ENCODE measurements around the gene RASD1. TPM values are rescaled to one million over a fixed set of nuclear protein-coding genes. Genes with fewer than 3 reads are reported as not detected.

The RASD1 gene
- total RNA-seq, 1 donor, result 0.36 TPM

DNA sequence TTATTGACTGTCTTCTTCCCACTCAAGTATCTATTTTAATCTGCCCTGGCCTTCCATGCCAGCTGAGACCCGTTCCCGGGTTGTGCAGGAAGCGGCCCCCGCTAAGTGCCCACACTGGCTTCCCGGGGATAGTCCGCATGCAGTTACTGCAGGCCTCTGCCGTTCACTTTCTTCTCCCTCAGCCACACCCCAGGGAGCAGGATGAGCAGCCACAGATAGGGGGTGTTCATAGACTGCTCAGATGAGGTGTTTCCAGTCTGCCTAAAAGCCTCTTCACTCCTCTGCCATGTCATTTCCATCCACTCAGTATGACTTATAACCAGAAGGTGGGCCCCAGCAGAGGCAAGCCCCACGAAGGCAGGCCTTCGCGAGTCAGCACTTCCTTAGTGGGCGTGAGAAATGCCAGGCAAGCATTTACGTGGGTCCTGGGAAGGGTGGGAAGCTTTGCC, 11.7 kb downstream of the RASD1 start:
- no peak for TF ChIP-seq CTCF (IDR thresholded peaks at IDR 0.05; ENCODE audit: insufficient read depth, low read length)
- no peak overlapping the region for H3K4me3 ChIP-seq (ENCODE audit: low read depth, low read length)
- no peak for DNase-seq (ENCODE audit: low read depth)

- TF ChIP-seq CTCF (IDR thresholded peaks at IDR 0.05; ENCODE audit: insufficient read depth, low read length), result no peak
- no peak for DNase-seq (ENCODE audit: low read depth)
- no peak overlapping the region for H3K4me3 ChIP-seq (ENCODE audit: low read depth, low read length)
These were observed 14.3 kb downstream of the RASD1 start for GRCh38 chr17:17481860-17482259.

- no peak overlapping the region for H3K4me3 ChIP-seq (ENCODE audit: low read depth, low read length)
- no peak for DNase-seq (ENCODE audit: low read depth)
- no peak for TF ChIP-seq CTCF (IDR thresholded peaks at IDR 0.05; ENCODE audit: insufficient read depth, low read length)
These were observed 15.5 kb downstream of the RASD1 start for GRCh38 chr17:17480593-17481148.

- DNase-seq (ENCODE audit: low read depth), result no peak
- no peak for TF ChIP-seq CTCF (IDR thresholded peaks at IDR 0.05; ENCODE audit: insufficient read depth, low read length)
These were observed 17.0 kb downstream of the RASD1 start for GRCh38 chr17:17479209-17479608.

DNA sequence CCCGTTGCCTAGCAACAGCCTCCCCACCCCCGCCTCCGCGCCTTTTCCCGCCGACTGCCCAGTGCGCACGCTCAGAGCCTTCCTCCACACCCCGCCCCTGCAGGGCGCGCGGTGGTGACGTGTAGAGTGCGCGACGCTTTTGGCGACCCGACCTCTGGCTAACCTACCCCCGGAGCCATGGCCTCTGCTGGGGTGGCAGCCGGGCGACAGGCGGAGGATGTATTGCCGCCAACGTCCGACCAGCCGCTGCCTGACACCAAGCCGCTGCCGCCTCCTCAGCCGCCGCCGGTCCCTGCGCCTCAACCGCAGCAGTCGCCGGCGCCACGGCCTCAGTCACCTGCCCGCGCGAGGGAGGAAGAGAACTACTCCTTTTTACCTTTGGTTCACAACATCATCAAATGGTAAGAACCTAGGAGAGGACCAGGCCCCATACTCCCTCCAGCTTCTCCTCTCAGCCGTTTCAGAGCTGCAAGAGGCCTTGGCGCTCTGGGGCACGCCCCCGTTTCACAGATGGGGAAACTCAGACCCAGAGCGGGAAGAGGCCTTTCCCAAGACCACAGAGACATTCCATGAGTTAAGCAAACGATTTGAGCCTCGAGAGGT, 19.2 kb downstream of the RASD1 start, which contains the start of gene MED9:
MED9 (plus strand) TSS at position 136 of the 603 bp plus-strand sequence; CDS start at position 178, 42 bp downstream.
- H3K4me3 ChIP-seq (ENCODE audit: low read depth, low read length), result peak within 1 kb of the TSS; percentile 96
- TF ChIP-seq CTCF (IDR thresholded peaks at IDR 0.05; ENCODE audit: insufficient read depth, low read length), result no peak
- peak; percentile 88 for DNase-seq (ENCODE audit: low read depth)

More at GRCh38 chr17:17479209-17479608, 17.0 kb downstream of the RASD1 start:
- no peak overlapping the region for H3K4me3 ChIP-seq (ENCODE audit: low read depth, low read length)

- no peak for DNase-seq (ENCODE audit: low read depth)
- no peak overlapping the region for H3K4me3 ChIP-seq (ENCODE audit: low read depth, low read length)
- no peak for TF ChIP-seq CTCF (IDR thresholded peaks at IDR 0.05; ENCODE audit: insufficient read depth, low read length)
These were observed 21.9 kb downstream of the RASD1 start for GRCh38 chr17:17474341-17474740.

Measured in fibroblast of the aortic adventitia (primary cell).